AG04449 (cell line): ENCODE data around the gene SEMA4C.

Source experiments
- CTCF ChIA-PET: fragments of 350-600 bp; formaldehyde crosslinking; extraction: SDS; loops from one replicate; lab custom pipeline; 2021; ENCODE audit warnings: antibody characterized with exemption; lab: Yijun Ruan, JAX
- POLR2A ChIA-PET: fragments of 400-600, 350-600 bp; formaldehyde crosslinking; extraction: SDS; loops from one replicate; lab custom pipeline; 2020; ENCODE audit warnings: antibody characterized with exemption, inconsistent platforms; lab: Yijun Ruan, JAX
- DNase-seq: peaks from one replicate; pipeline ENCODE4 v3.0.0-alpha.2; 2010; ENCODE audit warnings: low read depth, low spot score
- H3K4me3 ChIP-seq: 2 replicates; pipeline ENCODE4 v1.5.1; 2011; ENCODE audit warnings: low read depth, mild to moderate bottlenecking, control low read depth, low read length
- CTCF ChIP-seq: IDR thresholded peaks from one replicate; pipeline ENCODE4 v1.5.1; 2011; ENCODE audit warnings: mild to moderate bottlenecking, moderate library complexity, low read length, control low read depth, inconsistent platforms; ENCODE audit not compliant: insufficient read depth; ENCODE audit errors: missing control alignments

The SEMA4C gene

GRCh38 chr2:96888072-96889011 lies 18.5 kb upstream of the SEMA4C start:
- CTCF ChIA-PET = interaction anchor here (1.2 to 2.4 kb wide), 3 partner anchors 20 to 63 kb away, joined by 4 to 5 read pairs (median 4); partner anchors contain the start of gene ANKRD39

GRCh38 chr2:96887493-96888012 lies 17.7 kb upstream of the SEMA4C start:
- ChIA-PET CTCF (interaction anchor here (1.2 to 2.4 kb wide), 3 partner anchors 19 to 63 kb away, joined by 4 to 5 read pairs (median 5); partner anchors contain the start of gene ANKRD39), POLR2A (no interaction called here)
- TF ChIP-seq CTCF = no peak
- no peak for DNase-seq
- H3K4me3 ChIP-seq = no peak overlapping the region

More at GRCh38 chr2:96888072-96889011, 18.5 kb upstream of the SEMA4C start:
- H3K4me3 ChIP-seq = no peak overlapping the region
- TF ChIP-seq CTCF = no peak
- no peak for DNase-seq
- POLR2A ChIA-PET = no interaction called here

GRCh38 chr2:96885432-96886347 lies 15.8 kb upstream of the SEMA4C start:
- no peak for DNase-seq
- ChIA-PET CTCF (no interaction called here), POLR2A (no interaction called here)
- H3K4me3 ChIP-seq = no peak overlapping the region
- TF ChIP-seq CTCF = no peak

GRCh38 chr2:96884299-96885094 lies 14.6 kb upstream of the SEMA4C start:
- no peak for TF ChIP-seq CTCF
- no peak for DNase-seq
- ChIA-PET CTCF (interaction anchor here (0.9 kb wide), 1 partner anchor 27 kb away, joined by 3 read pairs; the partner anchor contains the start of gene ANKRD39), POLR2A (no interaction called here)
- no peak overlapping the region for H3K4me3 ChIP-seq

GRCh38 chr2:96883306-96883705 lies 13.4 kb upstream of the SEMA4C start:
- no peak overlapping the region for H3K4me3 ChIP-seq
- no peak for TF ChIP-seq CTCF
- ChIA-PET POLR2A (no interaction called here), CTCF (no interaction called here)
- DNase-seq = no peak
